Measurements from ENCODE around the gene EPN1.

EPN1 gene

DNA sequence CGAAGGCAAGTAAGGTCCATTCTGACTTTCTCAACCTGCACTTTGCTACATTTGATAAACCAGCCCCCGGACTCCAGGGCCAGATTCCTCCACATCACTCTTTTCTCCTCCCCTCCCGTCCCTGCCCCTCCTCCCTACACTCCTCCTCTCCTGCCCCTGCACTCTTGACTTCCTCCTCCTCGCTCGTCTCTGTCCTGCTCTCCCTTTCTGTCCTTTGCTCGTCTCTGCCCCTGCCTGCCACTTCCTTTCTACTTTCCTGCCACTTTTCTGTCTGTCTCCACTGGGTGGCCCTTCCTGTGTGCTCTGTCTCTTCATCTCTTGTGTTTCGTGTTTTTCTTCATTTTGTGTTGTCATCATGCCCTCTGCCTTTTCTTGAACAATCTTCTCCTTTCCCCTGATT lies 13.2 kb upstream of the EPN1 start:
- no peak for FAIRE-seq

DNA sequence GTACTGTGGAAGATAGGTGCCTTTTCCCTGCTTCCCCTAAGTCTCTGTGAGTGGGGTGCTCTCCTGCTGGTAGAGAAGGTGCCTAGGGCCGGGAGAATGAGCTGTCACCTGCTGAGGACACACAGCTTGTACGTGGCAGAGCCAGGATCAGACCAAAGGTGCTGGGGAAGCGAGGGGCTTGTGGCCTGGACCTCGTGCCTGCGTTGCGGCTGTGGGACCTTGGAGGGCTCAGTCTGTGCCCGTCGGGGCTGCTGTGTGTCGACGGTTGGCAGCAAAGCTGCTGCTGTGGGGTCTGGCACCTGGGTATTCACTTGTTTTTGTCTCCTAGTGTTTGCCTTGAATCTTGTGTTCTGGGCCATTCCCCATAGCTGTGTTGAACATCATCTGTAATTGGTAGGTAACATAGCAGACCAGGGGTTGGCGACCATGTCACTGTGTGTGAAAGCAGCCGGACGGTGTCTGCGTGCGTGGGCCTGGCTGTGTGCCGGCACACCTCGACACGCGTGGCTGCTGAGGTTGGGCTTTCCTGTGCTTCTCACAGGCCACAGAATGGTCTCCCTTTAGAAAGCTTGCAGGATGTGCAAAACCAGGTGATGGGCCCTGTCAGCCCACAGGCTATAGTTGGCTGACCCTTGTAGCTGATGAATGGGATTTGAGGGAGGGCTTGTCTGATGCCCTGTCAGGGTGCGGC lies 11.0 kb upstream of the EPN1 start:
- no peak for FAIRE-seq

DNA sequence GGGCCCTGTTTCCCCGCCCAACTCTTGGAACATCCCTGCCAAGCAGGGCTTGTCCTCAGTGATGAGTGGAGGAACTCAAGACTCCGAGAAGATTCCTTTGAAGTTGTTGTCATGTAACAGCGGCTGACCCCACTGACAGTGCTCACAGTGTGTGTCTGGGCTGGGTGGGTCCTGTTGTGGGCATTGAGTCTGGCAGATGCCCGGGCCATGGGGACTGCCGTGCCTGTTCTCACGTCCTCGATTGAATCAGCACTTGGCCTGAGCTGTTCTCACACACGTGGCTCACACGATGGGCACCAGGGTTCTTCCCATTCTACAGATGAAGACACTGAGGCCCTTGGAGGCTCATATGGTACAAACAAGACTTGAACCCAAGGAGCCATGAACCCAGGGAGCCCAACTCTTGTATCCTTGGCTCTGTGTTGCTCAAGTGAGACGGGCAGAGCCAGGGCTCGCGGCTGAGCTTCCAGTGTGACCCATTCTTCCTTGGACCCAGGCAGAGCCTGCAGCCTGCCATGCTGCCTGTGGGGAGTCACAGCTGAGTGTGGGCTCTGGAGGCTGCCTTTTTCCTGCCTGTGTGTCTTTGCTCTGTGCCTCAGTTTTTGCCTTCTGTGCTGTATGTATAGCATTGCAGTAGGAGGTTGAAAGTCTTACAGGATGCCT lies 8.6 kb upstream of the EPN1 start:
- FAIRE-seq = no peak

DNA sequence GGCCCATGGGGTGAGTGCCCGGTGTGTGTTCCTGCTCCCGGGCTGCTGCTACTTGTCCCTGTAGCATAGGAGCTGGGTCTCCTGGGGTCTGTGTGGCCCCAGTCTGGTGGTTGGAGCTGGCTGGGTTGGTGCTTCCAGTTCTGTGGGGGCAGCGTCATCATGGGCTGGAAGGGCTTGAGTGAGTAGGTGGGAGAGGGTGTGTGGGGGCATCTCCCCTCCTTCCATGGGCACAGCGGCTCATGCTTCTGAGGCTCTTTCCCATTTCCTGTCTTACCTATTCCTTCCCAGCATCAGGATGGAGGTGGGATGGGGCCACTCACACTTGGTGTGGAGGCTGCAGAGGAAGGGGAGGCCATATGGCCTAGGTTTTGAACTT lies 8.0 kb upstream of the EPN1 start:
- FAIRE-seq = no peak

DNA sequence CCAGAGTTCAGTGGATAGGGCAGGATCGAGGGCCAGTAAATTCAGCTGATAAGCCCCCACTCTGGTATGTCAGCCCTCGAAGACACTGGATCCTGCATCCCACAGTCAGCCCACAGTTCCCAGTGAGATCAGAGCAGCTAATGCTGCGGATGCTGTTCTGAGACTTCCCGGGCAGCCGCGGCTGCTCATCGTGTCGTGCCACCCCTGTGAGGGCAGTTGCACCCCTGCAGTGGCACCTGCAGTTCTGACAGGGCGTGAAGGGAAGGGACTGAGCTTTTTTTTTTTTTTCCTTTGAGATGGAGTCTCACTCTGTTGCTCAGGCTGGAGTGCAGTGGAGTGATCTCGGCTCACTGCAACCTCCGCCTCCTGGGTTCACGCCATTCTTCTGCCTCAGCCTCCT lies 7.5 kb upstream of the EPN1 start:
- FAIRE-seq = no peak

DNA sequence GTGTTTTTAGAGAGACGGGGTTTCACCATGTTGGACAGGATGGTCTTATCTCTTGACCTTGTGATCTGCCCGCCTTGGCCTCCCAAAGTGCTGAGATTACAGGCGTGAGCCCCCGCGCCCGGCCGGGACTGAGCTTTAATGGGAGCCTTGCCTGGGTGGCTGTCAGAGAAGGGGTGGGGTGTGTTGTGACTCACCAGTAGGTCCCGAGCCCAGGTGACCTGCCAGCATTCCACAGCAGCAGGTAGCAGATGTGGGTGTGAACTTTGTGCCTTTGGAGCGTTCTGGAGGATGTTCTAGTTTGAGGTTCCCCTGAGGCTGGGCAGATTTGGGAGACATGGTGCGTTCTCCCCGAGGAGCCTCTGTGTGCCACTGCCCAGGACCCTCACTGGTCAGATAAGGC lies 7.1 kb upstream of the EPN1 start:
- no peak for FAIRE-seq

DNA sequence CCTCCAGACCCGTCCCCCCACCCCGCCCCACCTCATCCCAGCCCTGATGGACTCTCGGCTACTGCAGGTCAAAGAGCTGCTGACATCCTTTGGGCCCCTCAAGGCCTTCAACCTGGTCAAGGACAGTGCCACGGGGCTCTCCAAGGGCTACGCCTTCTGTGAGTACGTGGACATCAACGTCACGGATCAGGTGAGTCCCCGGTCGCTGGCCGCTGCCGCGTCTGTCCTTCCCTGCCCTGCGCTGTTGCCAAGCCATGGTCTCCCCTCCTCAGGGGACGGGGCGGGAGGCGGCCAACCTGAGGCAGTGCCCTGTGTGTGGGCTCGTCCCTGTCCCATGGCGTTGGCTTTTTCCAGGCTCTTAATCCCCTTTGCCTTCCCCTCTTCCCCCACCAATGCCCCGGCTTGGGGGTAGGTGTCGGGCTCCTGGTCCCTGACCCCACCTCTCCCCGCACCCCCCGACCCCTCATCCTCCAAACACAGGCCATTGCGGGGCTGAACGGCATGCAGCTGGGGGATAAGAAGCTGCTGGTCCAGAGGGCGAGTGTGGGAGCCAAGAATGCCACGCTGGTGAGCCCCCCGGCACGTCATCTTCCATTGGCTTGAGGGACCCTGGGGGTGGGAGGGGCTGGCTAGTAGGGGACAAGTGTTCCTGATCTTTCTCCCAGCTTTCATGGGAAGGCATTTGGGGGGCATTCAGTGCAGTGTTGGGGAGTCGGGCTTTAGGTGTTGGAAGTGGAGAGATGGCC lies 6.2 kb upstream of the EPN1 start:
- no peak for FAIRE-seq

DNA sequence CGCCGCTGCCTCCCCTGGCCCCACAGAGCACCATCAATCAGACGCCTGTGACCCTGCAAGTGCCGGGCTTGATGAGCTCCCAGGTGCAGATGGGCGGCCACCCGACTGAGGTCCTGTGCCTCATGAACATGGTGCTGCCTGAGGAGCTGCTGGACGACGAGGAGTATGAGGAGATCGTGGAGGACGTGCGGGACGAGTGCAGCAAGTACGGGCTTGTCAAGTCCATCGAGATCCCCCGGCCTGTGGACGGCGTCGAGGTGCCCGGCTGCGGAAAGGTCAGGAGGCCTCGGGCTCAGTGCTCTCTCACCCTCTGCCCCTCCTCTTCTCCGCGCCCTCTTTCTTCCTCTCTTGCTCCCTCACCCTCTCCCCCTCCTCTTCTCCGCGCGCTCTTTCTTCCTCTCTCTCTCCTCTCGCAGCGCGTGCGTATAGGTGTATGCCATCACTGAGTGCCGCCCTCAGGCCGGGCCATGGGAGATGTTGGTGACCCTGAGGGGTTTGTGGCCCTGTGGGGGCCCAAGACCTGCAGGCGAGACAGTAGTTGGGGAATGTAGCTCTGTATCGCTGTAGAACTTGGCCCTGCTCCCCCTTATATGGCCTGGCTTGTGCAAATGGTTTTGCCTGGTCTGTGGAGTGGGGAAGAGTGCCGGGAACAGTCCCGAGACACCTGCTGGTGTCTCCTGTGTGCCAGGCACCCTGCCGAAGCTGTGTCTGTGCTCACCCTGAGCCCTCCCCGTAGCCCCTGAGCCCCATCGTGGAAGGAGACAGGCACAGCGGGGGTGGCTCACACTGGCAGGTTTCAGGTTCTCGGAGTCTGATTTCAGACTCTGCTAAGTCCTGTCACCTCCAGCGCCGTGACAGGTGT lies 5.4 kb upstream of the EPN1 start:
- FAIRE-seq = no peak

DNA sequence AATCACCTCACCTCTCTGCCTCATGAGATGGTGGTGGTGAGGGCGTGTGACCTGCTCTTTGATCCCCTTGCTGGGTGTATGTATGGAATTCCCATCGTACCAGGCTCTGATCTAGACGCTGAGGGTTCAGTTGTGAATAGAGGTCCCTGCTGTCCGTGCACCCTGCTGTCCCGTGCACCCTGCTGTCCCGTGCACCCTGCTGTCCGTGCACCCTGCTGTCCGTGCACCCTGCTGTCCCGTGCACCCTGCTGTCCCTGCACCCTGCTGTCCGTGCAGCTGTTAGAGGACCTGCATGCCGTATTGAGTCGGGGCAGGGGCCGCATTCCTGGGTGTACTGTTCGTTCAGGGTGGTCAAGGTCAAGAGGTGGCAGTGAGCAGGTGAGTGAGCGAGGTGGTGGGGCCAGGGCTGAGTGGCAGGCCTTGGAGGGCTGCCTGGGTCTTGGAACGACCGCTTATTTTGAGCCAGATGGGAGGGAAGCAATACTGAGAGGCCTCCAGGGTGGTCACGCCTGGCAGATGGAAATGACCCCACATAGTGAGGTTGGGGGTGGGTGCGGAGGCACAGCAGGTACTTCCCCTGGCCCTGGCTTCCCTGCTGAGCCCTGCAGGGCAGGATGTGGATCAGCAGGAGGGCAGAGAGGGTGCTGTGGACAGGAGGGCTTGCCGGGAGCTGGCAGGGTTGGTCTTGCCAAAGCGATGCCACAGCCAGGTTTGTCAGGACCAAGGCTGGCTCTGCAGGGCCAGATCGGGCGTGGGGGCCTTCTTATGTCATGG lies 4.6 kb upstream of the EPN1 start:
- no peak for FAIRE-seq

DNA sequence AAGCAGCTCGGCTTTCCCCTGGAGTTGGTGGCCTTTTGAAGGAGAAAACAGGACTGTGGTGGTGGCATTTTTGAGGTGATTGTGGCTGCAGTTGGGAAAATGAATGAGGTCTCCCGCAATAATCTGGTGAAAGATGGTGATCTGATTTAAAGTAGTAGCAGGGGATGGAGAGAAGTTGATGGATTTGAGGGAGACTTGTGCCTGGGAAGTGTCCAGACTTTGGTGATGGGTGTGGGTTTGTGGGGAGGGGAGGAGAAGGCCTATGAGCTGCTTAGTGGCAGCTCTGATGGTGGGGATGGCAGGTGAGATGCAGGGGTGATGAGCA lies 4.0 kb upstream of the EPN1 start:
- FAIRE-seq = no peak

DNA sequence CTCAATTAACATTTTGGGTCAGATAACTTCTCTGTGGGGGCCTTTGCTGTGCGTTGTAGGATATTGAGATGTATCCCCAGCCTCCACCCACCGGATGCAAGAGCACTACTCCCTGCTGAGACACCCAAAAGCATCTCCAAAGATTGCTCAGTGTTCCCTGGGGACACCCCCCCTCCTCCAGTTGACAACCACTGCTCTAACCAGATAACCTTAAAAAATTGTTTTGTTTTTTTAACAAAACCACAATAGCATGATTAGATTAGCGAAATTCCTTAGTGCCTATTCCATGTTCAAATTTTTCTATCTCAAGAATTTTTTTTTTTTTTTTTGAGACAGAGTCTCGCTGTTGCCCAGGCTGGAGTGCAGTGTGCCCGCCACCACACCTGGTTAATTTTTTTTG lies 2.6 kb upstream of the EPN1 start:
- FAIRE-seq = no peak

DNA sequence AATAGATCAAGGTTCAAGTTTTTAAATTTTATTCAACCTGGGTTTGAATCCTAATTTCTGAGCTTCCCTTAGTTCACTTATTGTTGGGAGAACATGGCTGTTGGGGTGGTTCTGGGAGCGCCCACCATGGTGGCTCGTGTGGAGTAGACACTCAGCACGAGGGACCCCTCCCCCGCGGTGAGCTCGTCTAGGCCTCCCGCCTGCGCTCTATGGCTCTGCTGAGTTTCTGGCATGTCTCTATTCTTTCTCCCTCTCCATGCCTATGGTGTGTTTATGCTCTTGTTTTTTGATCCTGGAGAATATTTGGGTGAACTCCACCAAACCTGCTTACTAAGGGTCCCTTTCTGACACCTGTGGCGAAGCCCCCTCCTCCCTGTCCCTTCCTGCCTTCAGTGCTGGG lies 1.6 kb upstream of the EPN1 start:
- FAIRE-seq = no peak

DNA sequence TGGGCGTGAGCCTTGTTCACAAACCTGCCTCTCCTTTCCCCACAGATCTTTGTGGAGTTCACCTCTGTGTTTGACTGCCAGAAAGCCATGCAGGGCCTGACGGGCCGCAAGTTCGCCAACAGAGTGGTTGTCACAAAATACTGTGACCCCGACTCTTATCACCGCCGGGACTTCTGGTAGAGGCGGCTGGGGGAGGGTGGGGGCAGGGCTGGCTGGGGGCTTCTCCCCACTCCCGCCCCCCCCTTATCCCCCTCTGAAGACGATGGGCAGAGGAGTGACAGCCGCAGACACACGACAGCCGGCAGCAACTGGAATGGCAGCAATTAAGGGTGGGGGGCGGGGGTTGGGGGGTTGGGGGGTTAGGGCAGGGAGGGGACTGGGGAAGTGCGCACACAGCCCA lies 1.1 kb upstream of the EPN1 start:
- no peak for FAIRE-seq

DNA sequence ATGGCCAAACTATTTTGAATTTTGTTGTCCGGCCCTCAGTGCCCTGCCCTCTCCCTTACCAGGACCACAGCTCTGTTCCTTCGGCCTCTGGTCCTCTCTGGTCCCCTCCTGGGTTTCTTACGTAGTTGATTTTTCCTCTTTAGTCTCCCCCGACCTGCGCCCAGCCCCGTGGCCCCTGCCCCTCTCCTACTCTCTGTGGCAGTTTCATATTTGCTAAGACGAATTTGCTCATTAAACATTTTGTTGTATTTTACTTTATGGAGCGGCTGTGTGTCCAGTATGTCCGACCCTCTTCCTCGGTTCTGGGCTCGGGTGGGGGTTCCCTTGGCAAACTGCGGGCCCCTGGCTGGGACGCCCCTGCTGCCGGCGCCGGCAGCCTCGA lies 576 bp upstream of the EPN1 start:
- no peak for FAIRE-seq

DNA sequence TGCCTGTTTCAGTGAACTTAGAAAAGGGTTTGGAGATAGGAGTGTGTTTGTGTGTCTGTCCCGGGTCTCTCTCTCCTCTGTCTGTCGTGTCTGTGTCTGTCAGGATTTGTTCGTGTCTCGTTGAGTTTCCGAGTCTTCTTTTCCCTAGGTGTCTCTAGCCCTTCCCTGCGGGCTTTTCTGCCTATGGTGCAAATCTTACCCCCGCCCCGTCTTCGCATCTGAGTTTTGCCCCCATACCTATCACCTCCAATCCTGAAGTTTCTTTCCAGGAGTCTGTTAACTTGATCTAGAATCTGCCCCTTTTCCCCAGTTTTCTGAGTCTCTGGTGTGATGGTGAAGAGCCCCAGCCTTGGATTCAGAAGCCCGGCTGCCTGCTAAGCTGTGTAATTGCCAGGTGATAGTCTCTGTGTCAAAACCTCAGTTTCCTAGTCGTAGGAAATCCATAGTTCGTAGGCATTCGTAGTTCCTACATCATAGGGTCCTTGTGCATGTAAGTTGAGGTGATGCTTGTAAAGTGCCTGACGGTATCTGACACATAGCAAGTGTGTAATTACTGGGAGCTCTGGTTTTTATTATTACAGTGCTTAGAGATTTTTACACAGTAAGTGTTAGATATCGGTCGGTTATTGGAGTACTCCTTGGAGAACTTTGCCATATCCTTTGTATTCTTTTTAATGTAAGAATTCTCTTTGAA lies 782 bp downstream of the EPN1 start:
- no peak for FAIRE-seq

DNA sequence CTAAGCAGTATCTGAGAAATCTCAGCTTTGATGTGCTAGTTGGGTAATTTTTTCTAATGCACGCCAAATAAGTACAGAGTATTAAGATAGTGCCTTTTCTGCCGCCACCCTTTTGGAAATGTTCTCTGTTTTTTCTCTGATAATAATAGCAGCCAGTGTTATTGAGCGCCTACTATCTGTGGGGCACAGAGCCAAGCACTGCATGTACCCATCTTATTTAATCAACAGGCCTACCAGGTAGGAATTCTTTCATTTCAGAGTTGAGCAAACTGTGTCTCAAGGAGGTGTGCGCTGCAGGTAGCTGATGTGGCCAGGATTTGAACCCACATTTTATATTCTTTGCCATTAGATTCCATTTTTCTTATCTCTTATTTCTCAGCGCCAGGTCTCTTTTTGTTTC lies 1.4 kb downstream of the EPN1 start:
- no peak for FAIRE-seq

DNA sequence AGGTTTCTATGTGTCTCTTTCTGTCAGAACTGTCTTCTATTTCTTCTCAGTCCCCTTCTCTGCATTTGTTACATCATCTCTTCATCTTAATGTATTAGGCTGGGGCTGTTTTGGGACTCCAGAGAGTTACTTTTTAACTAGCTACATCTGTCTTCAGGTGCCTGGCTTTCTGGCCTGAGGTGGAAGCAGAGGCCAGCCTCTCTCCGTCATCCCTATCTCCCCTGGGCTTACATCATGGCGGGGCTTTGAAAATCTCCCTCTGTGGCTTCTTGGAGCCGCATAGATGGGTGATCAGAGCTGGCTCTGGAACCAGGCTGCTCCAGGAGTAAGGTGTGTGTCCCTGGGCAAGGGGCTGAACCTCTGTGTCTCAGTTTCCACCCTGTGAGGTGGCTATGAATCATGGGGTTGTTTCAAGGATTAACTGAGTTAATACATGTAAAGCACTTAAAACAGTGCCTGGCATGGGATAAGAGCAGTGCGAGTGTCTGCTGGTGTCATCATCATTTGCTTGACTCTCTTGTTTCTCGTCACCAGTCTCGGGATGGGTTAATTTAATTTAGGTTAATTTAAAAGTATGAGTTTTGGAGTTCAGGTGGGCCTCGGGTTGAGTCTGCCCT lies 2.0 kb downstream of the EPN1 start:
- no peak for FAIRE-seq

DNA sequence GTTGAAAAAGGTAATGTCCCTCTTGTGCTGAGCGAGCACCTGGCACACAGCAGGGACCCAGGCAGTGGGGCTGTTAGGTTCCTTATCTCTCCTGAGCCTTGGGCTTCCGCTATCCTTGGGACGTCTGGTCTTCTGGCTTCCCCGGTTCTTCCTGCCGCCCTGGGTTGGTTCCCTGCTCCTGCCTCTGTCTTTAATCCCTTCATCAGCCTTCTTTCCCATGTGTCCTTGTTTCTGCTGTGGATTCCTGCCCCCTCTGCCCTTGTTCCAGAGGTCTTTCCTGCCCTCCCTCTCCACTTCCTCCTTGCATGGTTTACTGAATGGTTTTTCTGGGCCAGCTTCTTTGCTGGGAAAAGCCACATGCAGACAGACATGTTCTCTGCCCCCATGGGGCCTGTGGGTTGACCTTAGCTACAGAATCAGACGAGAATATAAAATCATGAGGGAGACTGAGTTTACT lies 2.6 kb downstream of the EPN1 start:
- FAIRE-seq = no peak

DNA sequence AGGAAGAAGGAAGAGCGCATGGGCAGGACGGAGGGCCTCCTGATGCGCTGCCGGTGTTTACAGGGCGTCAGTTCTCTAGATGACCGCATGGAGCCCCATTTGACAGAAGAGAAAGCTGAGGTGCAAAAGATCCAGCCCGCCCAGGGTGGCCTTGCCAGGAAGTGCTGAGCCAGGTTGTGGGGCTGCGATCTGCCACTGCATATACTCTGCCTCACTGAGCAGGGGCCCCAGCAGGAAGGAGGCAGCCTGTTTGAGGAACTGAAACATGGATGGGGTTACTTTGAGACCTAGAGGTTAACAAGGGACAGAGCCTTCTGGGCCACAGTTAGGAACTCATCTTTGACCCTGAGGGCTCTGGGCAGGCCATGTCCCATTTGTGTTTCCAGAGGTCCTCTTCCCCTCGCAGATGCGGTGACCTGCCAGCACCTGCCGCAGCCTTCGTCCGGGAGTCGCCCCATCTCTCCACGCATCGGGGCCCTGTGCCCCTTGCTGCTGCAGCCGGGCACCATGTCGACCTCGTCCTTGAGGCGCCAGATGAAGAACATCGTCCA lies 3.2 kb downstream of the EPN1 start:
- FAIRE-seq = no peak

DNA sequence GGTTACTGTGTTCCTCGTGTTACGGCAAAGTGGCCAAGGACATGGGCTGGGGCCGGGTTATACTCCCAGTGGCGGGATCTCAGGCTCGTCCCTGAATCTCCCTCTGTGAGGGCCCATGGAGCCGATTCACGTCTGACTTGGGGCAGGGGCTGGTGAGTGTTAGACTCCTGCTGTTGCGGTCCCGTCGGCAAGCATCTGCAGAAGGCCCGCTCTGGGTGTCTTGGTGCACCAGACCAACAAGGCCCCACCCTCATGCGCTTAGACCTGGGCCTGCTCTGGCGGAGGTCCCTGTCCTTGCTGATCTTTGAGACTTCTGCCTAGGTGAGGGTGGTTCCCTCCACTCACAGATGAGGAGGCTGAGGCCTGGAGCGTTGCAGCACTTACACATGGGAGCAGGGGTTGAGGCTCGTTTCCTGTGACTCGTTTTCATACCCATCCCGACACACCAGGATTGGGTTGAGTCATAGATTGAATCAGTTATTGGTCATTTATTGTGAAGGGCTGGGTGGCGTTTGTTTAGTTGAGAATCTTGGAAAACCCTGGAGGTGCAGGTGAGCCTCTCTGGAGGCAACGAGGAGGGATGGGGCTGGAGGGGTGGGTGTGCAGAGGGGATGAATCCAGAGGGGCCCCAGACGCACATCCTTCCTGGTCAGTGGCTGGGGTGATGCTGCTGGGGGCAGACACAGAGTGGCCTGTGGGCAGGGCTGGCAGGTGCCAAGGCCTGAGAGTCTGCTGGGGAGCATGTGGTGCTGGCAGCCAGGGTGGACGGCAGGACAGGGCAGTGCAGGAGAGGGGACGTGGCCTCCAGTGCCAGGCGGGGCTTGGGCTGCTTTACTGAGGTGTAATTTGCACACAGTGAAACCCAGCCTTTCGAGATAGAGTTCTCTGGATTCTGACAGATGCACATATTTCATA lies 4.6 kb downstream of the EPN1 start:
- FAIRE-seq = no peak

Measured in G401.6 (cell line).